Stimulated activated CD4-positive, alpha-beta T cell treated with anti-CD3 and anti-CD28 coated beads, Interleukin-1b, Interleukin-23, amount 100 ng/mL, for 48 hours (primary cell): Measurements from ENCODE around the gene MALSU1.
"Not testable (repeated sequence)": the region's sequence is repeated elsewhere in the genome, so short reads cannot be mapped to it uniquely, and the experiment has no call there.

Source experiments
- DNase-seq: peaks from one replicate; pipeline ENCODE4 v3.0.0-alpha.2; 2020

Gene MALSU1

GRCh38 chr7:23287612-23288011 is 11.5 kb upstream of the MALSU1 start:
- peak; percentile 14 for DNase-seq

- no peak for DNase-seq
Measured at GRCh38 chr7:23290993-23291392, 8.1 kb upstream of the MALSU1 start.

GRCh38 chr7:23291957-23292560 is 7.1 kb upstream of the MALSU1 start:
- no peak for DNase-seq

GRCh38 chr7:23292623-23293022 is 6.5 kb upstream of the MALSU1 start:
- no peak for DNase-seq

- no peak for DNase-seq
Measured at GRCh38 chr7:23293500-23294073, 5.6 kb upstream of the MALSU1 start.

GRCh38 chr7:23294549-23295400 is 4.4 kb upstream of the MALSU1 start:
- DNase-seq = no peak

GRCh38 chr7:23295401-23295697 is 3.8 kb upstream of the MALSU1 start:
- DNase-seq = no peak

- DNase-seq = no peak
Measured at GRCh38 chr7:23298141-23298881, 828 bp upstream of the MALSU1 start.

GRCh38 chr7:23299770-23300300 is 696 bp downstream of the MALSU1 start:
- DNase-seq = no peak

GRCh38 chr7:23306936-23307521 is 7.9 kb downstream of the MALSU1 start:
- no peak for DNase-seq

GRCh38 chr7:23308754-23309153 is 9.6 kb downstream of the MALSU1 start:
- no peak for DNase-seq

GRCh38 chr7:23312141-23312540 is 13.0 kb downstream of the MALSU1 start:
- not testable (repeated sequence) for DNase-seq

GRCh38 chr7:23315366-23315765 is 16.2 kb downstream of the MALSU1 start:
- DNase-seq = no peak

GRCh38 chr7:23331132-23331531 is 32.0 kb downstream of the MALSU1 start:
- no peak for DNase-seq

- DNase-seq = no peak
Measured at GRCh38 chr7:23332193-23332592, 33.1 kb downstream of the MALSU1 start.

- DNase-seq = no peak
Measured at GRCh38 chr7:23332910-23333612, 33.9 kb downstream of the MALSU1 start.

- no peak for DNase-seq
Measured at GRCh38 chr7:23333671-23334246, 34.6 kb downstream of the MALSU1 start.

- no peak for DNase-seq
Measured at GRCh38 chr7:23334482-23335056, 35.4 kb downstream of the MALSU1 start.

- no peak for DNase-seq
Measured at GRCh38 chr7:23335136-23335535, 36.0 kb downstream of the MALSU1 start.

GRCh38 chr7:23335621-23336020 is 36.5 kb downstream of the MALSU1 start:
- DNase-seq = no peak

- DNase-seq = no peak
Measured at GRCh38 chr7:23336086-23336485, 36.9 kb downstream of the MALSU1 start.
